ENCODE results near the gene DESI1.
A peak's percentile ranks its signal among the peaks of the same experiment; 100 is the strongest.
"Not testable (repeated sequence)": the region's sequence is repeated elsewhere in the genome, so short reads cannot be mapped to it uniquely, and the experiment has no call there.

DESI1 gene

GRCh38 chr22:41593336-41593960, 27.4 kb downstream of the DESI1 start:
- H3K4me1 ChIP-seq; H3K4me3 ChIP-seq; DNase-seq (ENCODE audit: low spot score in 2 of 2); in situ Hi-C loops (cut with MboI; ENCODE audit: low sequenced_read_pairs); H3K27me3 ChIP-seq (ENCODE audit: low read depth); H3K36me3 ChIP-seq (replicated peaks); H3K9me3 ChIP-seq: not testable (repeated sequence)

GRCh38 chr22:41589391-41590241, 31.2 kb downstream of the DESI1 start, which contains the start of gene PMM1:
Gene PMM1, minus strand, starts transcription at chr22:41589840. Its CDS starts 35 bp downstream, at chr22:41589805.
- Histone ChIP-seq H3K9me3 (no peaks in the 10 kb centered on the region), H3K36me3 (replicated peaks) (no peaks in the 10 kb centered on the region; the same call in none of the 2 replicates), H3K4me3 (peak within 1 kb of the TSS; percentile 82), H3K27me3 (ENCODE audit: low read depth) (no peaks in the 10 kb centered on the region), H3K4me1 (peaks cover 20% of the 10 kb centered on the region)
- DNase-seq (ENCODE audit: low spot score in 2 of 2) = peak; percentile 99 to 100
- in situ Hi-C loops (cut with MboI; ENCODE audit: low sequenced_read_pairs) = no loop called here

DNA sequence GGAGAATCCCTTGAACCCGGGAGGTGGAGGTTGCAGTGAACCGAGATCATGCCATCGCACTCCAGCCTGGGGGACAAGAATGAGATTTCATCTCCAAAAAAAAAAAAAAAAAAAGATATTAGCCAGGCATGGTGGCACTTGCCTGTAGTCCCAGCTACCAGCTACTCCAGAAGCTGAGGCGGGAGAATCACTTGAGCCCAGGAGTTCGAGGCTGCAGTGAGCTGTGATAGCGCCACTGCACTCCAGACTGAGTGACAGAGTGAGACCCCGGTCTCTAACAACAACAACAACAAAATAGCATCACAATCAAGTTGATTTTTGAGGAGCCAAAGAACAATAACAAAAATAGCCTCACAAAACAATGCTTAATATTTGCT, 33.5 kb downstream of the DESI1 start:
- H3K27me3 ChIP-seq (ENCODE audit: low read depth) = no peaks in the 10 kb centered on the region
- no peaks in the 10 kb centered on the region for H3K9me3 ChIP-seq
- H3K4me1 ChIP-seq = peaks cover 20% of the 10 kb centered on the region
- in situ Hi-C loops (cut with MboI; ENCODE audit: low sequenced_read_pairs) = no loop called here
- H3K4me3 ChIP-seq = no peak overlapping the region
- no peak for DNase-seq (ENCODE audit: low spot score in 2 of 2)
- H3K36me3 ChIP-seq (replicated peaks) = no peaks in the 10 kb centered on the region; the same call in none of the 2 replicates

DNA sequence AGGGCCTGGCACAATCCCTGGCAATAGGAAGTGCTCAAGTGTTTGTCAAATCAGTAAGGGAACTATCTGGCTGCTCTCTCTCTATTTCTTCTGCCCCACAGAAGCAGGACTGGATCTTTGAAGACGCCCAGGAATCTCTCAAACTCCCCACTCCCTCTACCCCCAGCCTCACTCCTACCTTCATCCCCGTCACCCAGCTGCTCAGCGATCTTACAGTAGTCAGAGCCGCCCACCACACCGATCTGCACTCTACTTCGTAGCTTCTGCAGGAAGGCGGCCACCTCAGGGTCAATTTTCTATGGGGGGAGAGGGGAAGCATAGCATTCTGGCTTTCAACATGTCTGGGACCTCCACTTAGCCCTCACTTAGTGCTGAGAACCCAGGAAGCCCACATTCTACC, 34.9 kb downstream of the DESI1 start:
- H3K9me3 ChIP-seq = no peaks in the 10 kb centered on the region
- H3K36me3 ChIP-seq (replicated peaks) = no peaks in the 10 kb centered on the region; the same call in 1 of the 2 replicates
- peaks cover 20% of the 10 kb centered on the region for H3K4me1 ChIP-seq
- no peak overlapping the region for H3K4me3 ChIP-seq
- DNase-seq (ENCODE audit: low spot score in 2 of 2) = no peak
- in situ Hi-C loops (cut with MboI; ENCODE audit: low sequenced_read_pairs) = no loop called here
- no peaks in the 10 kb centered on the region for H3K27me3 ChIP-seq (ENCODE audit: low read depth)

- H3K4me3 ChIP-seq = no peak overlapping the region
- peaks cover 5% of the 10 kb centered on the region for H3K36me3 ChIP-seq (replicated peaks)
- DNase-seq (ENCODE audit: low spot score in 2 of 2) = no peak
- in situ Hi-C loops (cut with MboI; ENCODE audit: low sequenced_read_pairs) = no loop called here
- no peaks in the 10 kb centered on the region for H3K27me3 ChIP-seq (ENCODE audit: low read depth)
- H3K4me1 ChIP-seq = peaks cover 17% of the 10 kb centered on the region
- no peaks in the 10 kb centered on the region for H3K9me3 ChIP-seq
Observed at GRCh38 chr22:41584881-41585280, 36.0 kb downstream of the DESI1 start.

GRCh38 chr22:41582694-41583093, 38.1 kb downstream of the DESI1 start:
- H3K27me3 ChIP-seq (ENCODE audit: low read depth) = no peaks in the 10 kb centered on the region
- H3K36me3 ChIP-seq (replicated peaks) = peaks cover 5% of the 10 kb centered on the region
- H3K9me3 ChIP-seq = no peaks in the 10 kb centered on the region
- no peak for DNase-seq (ENCODE audit: low spot score in 2 of 2)
- in situ Hi-C loops (cut with MboI; ENCODE audit: low sequenced_read_pairs) = no loop called here
- H3K4me3 ChIP-seq = no peak overlapping the region
- H3K4me1 ChIP-seq = peaks cover 3% of the 10 kb centered on the region

GRCh38 chr22:41579997-41580355, 40.9 kb downstream of the DESI1 start:
- H3K4me1 ChIP-seq = no peaks in the 10 kb centered on the region
- no peaks in the 10 kb centered on the region for H3K27me3 ChIP-seq (ENCODE audit: low read depth)
- no peak for DNase-seq (ENCODE audit: low spot score in 2 of 2)
- H3K9me3 ChIP-seq = no peaks in the 10 kb centered on the region
- in situ Hi-C loops (cut with MboI; ENCODE audit: low sequenced_read_pairs) = no loop called here
- H3K4me3 ChIP-seq = no peak overlapping the region
- H3K36me3 ChIP-seq (replicated peaks) = peaks cover 15% of the 10 kb centered on the region

GRCh38 chr22:41579297-41579996, 41.4 kb downstream of the DESI1 start:
- no peaks in the 10 kb centered on the region for H3K27me3 ChIP-seq (ENCODE audit: low read depth)
- in situ Hi-C loops (cut with MboI; ENCODE audit: low sequenced_read_pairs) = no loop called here
- H3K4me1 ChIP-seq = no peaks in the 10 kb centered on the region
- no peak overlapping the region for H3K4me3 ChIP-seq
- H3K36me3 ChIP-seq (replicated peaks) = peaks cover 15% of the 10 kb centered on the region
- no peak for DNase-seq (ENCODE audit: low spot score in 2 of 2)
- no peaks in the 10 kb centered on the region for H3K9me3 ChIP-seq

- Histone ChIP-seq H3K36me3 (replicated peaks) (peaks cover 15% of the 10 kb centered on the region), H3K4me1 (no peaks in the 10 kb centered on the region), H3K9me3 (no peaks in the 10 kb centered on the region), H3K4me3 (no peak overlapping the region), H3K27me3 (ENCODE audit: low read depth) (no peaks in the 10 kb centered on the region)
- in situ Hi-C loops (cut with MboI; ENCODE audit: low sequenced_read_pairs) = no loop called here
- DNase-seq (ENCODE audit: low spot score in 2 of 2) = no peak
Observed at GRCh38 chr22:41578818-41579217, 42.0 kb downstream of the DESI1 start.

DNA sequence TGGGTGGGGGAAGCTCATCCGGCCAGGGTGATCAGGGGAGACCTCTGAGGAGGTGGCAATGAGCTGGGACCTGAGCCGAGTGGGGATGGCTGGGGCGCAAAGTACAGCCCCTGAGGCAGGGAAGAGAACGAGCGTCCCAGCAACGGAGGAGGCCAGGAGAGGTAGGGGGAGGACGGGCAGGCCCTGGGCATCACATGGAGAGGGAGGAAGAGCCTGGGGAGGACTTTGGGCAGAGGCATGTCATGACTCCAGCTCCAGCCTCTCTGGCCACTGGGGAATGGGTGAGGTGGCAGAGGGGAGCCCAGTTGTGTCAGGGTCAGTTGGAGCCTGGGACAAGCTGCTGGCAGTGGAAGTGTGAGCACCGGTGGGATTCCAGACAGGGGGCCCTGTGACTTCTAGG, 42.7 kb downstream of the DESI1 start:
- Histone ChIP-seq H3K27me3 (ENCODE audit: low read depth) (no peaks in the 10 kb centered on the region), H3K9me3 (no peaks in the 10 kb centered on the region), H3K4me1 (no peaks in the 10 kb centered on the region), H3K36me3 (replicated peaks) (peaks cover 15% of the 10 kb centered on the region), H3K4me3 (no peak overlapping the region)
- no peak for DNase-seq (ENCODE audit: low spot score in 2 of 2)
- in situ Hi-C loops (cut with MboI; ENCODE audit: low sequenced_read_pairs) = no loop called here

DNA sequence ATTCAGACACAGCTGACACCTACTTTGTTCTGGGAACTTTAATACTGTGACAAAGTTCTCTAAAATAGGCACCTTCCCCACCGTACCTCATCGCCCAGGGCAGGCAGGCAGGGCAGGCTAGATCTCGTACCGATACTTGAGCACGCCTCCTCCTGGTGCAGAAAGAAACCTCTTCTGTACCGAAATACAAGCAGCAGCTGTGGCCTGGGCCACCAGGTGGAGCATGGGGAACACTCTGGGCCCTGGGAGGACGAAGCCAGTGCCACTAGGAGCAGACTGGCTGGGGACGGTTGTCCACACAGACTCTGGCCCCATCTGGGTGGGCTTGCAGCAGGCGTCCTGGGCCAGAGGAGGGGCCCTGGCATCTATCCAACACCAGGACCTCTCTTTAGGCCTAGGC, 44.0 kb downstream of the DESI1 start:
- in situ Hi-C loops (cut with MboI; ENCODE audit: low sequenced_read_pairs) = no loop called here
- Histone ChIP-seq H3K4me1 (no peaks in the 10 kb centered on the region), H3K9me3 (no peaks in the 10 kb centered on the region), H3K4me3 (no peak overlapping the region), H3K27me3 (ENCODE audit: low read depth) (no peaks in the 10 kb centered on the region), H3K36me3 (replicated peaks) (peaks cover 15% of the 10 kb centered on the region)
- DNase-seq (ENCODE audit: low spot score in 2 of 2) = peak in 1 of 2 experiments; percentile 67

DNA sequence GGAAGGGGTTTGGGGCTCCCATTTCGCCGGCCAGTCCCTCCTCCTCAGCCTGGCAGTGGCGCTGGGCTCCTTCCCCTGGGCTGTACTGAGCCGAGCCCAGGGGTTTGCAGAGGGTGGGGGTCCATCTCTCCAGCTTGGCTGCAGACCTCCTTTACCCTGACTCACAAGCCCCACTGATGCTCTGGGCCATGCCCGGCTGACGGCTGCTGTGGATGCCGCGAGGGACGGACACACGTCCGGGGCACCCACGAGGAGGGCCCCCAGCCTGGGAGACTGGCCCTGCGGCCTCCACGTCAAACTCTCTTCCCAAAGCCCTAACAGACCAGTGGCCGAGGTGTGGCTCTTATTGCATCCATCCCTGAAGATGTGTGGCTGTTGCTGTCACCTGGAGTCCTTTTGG, 45.3 kb downstream of the DESI1 start:
- in situ Hi-C loops (cut with MboI; ENCODE audit: low sequenced_read_pairs) = no loop called here
- Histone ChIP-seq H3K27me3 (ENCODE audit: low read depth) (no peaks in the 10 kb centered on the region), H3K4me3 (no peak overlapping the region), H3K4me1 (no peaks in the 10 kb centered on the region), H3K36me3 (replicated peaks) (peaks cover 15% of the 10 kb centered on the region), H3K9me3 (no peaks in the 10 kb centered on the region)
- no peak for DNase-seq (ENCODE audit: low spot score in 2 of 2)

DNA sequence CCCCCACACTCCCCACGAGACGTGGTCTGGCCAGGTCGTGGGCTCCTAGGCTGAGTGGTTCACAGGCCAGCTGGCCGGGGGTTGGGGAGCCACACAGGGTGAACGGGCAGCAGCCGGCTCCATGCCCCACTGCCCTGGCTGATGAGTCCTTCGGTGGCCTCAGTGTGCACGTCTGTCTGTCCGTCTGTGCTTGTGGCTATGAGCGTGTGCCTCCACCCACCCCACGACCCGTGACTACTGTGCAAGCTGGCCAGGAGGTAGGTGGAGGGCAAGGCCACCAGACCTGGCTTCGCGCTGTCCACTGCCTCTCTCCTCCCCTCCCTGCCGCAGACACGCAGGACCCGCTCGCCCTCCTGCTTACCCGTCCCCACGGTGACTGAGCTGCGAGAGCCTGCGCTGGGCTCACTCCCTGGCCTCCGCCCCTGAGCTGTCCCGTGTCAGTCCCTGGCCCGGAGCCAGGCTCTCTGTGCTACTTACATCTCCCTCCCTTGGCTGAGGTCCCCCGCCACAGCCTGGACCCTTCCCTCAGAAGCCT, 45.9 kb downstream of the DESI1 start:
- DNase-seq (ENCODE audit: low spot score in 2 of 2) = no peak
- H3K4me3 ChIP-seq = no peak overlapping the region
- peaks cover 11% of the 10 kb centered on the region for H3K36me3 ChIP-seq (replicated peaks)
- H3K4me1 ChIP-seq = no peaks in the 10 kb centered on the region
- H3K9me3 ChIP-seq = no peaks in the 10 kb centered on the region
- H3K27me3 ChIP-seq (ENCODE audit: low read depth) = no peaks in the 10 kb centered on the region
- in situ Hi-C loops (cut with MboI; ENCODE audit: low sequenced_read_pairs) = no loop called here

GRCh38 chr22:41573677-41574076, 47.2 kb downstream of the DESI1 start:
- Histone ChIP-seq H3K4me3 (no peak overlapping the region), H3K27me3 (ENCODE audit: low read depth) (no peaks in the 10 kb centered on the region), H3K9me3 (no peaks in the 10 kb centered on the region), H3K36me3 (replicated peaks) (peaks cover 10% of the 10 kb centered on the region; the same call in 1 of the 2 replicates), H3K4me1 (no peaks in the 10 kb centered on the region)
- DNase-seq (ENCODE audit: low spot score in 2 of 2) = no peak
- in situ Hi-C loops (cut with MboI; ENCODE audit: low sequenced_read_pairs) = no loop called here

Data from HAP-1 (cell line).